HL-60 (cell line): ENCODE data around the gene RHOU.

Source experiments
- DNase-seq, 2 experiments: peaks; one replicate each; pipeline ENCODE4 v3.0.0-alpha.2; 2010 to 2020; ENCODE audit warnings: low read depth in 1 of 2, low spot score in 1 of 2
- H3K27ac ChIP-seq: fragments of 250-450 bp; sonication (Bioruptor Pico); replicated peaks from 2 replicates; pipeline ENCODE4 v1.5.1; 2020; ENCODE audit warnings: mild to moderate bottlenecking, moderate library complexity
- H3K27me3 ChIP-seq: fragments of 250-450 bp; sonication (Bioruptor Pico); 2 replicates; pipeline ENCODE4 v1.5.1; 2021; ENCODE audit warnings: mild to moderate bottlenecking, moderate library complexity; ENCODE audit not compliant: insufficient read depth, poor library complexity, severe bottlenecking
- H3K4me3 ChIP-seq: replicated peaks from 2 replicates; pipeline ENCODE4 v1.5.1; 2011; ENCODE audit warnings: mild to moderate bottlenecking, control low read depth, low read length; ENCODE audit not compliant: insufficient read depth
- GABPA ChIP-seq: IDR thresholded peaks from 2 replicates; pipeline ENCODE4 v1.6.1; 2012; ENCODE audit warnings: low read depth
- POLR2AphosphoS5 ChIP-seq: IDR thresholded peaks from 2 replicates; pipeline ENCODE4 v1.6.1; 2012; ENCODE audit warnings: low read depth
- SPI1 ChIP-seq: IDR thresholded peaks from 2 replicates; pipeline ENCODE4 v1.6.1; 2012; ENCODE audit warnings: low read depth, mild to moderate bottlenecking, borderline replicate concordance
- TF ChIP-seq, protein P1 (sequence below): IDR thresholded peaks from one replicate; pipeline ENCODE4 v1.5.1; 2011; ENCODE audit warnings: low read length, control low read depth, inconsistent platforms; ENCODE audit not compliant: insufficient read depth
- TF ChIP-seq, protein P2 (sequence below): IDR thresholded peaks from 2 replicates; pipeline ENCODE4 v1.6.1; 2012; ENCODE audit warnings: low read depth; ENCODE audit not compliant: insufficient replicate concordance

The RHOU gene

DNA sequence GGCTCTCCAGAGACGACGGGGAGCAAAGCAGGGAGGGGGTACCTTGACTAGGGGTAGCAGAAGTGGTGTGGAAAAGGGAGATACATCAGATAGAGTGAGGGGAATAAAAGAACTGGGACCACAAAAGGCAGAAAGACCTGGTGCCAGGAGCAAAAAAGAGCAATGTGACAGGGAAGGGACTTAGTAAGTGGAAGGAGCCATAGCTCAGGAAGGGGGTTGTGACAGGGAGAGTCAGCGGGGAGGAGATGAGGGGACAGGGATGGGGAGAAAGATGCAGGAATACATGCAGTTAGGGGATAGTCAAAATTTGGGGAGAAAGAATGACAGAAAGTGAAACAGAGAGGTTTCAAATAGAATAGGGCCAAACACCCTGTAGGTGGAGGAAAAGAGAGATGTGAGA is 20.5 kb downstream of the RHOU start:
- Histone ChIP-seq H3K27me3 (no peaks in the 10 kb centered on the region), H3K27ac (no peak overlapping the region), H3K4me3 (no peak overlapping the region)
- no peak for TF ChIP-seq SPI1
- TF ChIP-seq GABPA, result no peak
- TF ChIP-seq, protein P1, sequence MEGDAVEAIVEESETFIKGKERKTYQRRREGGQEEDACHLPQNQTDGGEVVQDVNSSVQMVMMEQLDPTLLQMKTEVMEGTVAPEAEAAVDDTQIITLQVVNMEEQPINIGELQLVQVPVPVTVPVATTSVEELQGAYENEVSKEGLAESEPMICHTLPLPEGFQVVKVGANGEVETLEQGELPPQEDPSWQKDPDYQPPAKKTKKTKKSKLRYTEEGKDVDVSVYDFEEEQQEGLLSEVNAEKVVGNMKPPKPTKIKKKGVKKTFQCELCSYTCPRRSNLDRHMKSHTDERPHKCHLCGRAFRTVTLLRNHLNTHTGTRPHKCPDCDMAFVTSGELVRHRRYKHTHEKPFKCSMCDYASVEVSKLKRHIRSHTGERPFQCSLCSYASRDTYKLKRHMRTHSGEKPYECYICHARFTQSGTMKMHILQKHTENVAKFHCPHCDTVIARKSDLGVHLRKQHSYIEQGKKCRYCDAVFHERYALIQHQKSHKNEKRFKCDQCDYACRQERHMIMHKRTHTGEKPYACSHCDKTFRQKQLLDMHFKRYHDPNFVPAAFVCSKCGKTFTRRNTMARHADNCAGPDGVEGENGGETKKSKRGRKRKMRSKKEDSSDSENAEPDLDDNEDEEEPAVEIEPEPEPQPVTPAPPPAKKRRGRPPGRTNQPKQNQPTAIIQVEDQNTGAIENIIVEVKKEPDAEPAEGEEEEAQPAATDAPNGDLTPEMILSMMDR, result no peak
- TF ChIP-seq, protein P2, sequence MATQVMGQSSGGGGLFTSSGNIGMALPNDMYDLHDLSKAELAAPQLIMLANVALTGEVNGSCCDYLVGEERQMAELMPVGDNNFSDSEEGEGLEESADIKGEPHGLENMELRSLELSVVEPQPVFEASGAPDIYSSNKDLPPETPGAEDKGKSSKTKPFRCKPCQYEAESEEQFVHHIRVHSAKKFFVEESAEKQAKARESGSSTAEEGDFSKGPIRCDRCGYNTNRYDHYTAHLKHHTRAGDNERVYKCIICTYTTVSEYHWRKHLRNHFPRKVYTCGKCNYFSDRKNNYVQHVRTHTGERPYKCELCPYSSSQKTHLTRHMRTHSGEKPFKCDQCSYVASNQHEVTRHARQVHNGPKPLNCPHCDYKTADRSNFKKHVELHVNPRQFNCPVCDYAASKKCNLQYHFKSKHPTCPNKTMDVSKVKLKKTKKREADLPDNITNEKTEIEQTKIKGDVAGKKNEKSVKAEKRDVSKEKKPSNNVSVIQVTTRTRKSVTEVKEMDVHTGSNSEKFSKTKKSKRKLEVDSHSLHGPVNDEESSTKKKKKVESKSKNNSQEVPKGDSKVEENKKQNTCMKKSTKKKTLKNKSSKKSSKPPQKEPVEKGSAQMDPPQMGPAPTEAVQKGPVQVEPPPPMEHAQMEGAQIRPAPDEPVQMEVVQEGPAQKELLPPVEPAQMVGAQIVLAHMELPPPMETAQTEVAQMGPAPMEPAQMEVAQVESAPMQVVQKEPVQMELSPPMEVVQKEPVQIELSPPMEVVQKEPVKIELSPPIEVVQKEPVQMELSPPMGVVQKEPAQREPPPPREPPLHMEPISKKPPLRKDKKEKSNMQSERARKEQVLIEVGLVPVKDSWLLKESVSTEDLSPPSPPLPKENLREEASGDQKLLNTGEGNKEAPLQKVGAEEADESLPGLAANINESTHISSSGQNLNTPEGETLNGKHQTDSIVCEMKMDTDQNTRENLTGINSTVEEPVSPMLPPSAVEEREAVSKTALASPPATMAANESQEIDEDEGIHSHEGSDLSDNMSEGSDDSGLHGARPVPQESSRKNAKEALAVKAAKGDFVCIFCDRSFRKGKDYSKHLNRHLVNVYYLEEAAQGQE, result no peak
- no peak for TF ChIP-seq POLR2AphosphoS5
- no peak for DNase-seq

DNA sequence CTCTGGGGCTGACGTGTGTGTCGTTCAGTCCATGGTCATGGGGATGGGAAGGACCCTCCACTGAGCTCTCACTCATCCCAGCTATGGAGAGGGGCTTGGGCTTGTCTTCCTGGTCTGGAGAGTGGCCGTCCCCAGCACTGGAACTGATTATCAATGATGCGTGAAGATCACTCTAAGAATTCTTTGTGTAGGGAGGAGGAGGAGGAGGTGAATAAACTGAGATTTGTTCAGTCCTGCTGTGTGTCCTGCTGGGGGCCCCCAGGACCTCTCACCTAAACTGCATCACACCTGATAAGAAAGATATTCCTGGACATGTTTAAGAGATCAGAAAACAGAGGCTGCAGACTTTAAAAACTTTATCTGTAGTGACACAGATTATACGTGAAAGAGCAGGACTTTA is 21.2 kb downstream of the RHOU start:
- TF ChIP-seq POLR2AphosphoS5, result no peak
- H3K4me3 ChIP-seq, result no peak overlapping the region
- no peaks in the 10 kb centered on the region for H3K27me3 ChIP-seq
- DNase-seq, result no peak
- no peak overlapping the region for H3K27ac ChIP-seq

DNA sequence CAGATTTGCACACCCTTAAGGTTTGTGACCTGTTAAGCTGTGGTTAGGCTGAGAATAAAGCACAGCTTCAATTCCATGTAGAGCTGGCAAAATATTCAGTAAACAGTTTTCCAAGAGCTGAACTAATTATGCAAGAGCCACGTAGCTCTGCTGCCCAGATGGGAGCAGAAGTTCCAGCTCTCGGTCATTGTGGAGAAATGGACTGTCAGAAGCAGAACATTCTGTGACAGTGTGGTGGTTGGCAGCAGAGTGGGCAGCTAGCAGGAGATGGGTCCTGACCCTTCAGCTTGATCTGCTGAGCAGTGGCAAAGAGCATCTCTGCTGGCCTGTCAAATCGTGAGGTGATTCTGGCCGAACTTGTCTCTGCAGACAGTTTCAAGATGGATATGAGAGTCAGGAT is 23.2 kb downstream of the RHOU start:
- no peaks in the 10 kb centered on the region for H3K27me3 ChIP-seq
- no peak overlapping the region for H3K27ac ChIP-seq
- no peak for DNase-seq
- TF ChIP-seq POLR2AphosphoS5, result no peak
- TF ChIP-seq, protein P2, result no peak
- TF ChIP-seq, protein P1, result no peak
- no peak for TF ChIP-seq GABPA
- TF ChIP-seq SPI1, result no peak
- H3K4me3 ChIP-seq, result no peak overlapping the region

DNA sequence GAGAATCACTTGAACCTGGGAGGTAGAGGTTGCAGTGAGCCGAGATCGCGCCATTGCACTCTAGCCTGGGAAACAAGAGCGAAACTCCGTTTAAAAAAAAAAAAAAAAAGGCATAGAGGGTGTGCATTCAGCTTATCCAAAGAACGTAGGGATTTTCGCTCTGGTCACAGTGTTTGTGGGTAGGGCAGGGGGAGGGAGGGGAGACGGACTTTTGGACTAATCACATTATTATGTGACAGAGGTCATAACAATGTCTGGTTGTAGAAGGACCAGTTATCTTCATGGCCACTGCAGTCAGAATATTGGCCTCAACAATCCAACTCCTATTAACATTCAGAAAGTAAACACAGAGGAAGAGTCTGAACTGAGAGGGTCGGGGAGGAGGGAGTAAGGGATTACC is 25.7 kb downstream of the RHOU start:
- no peak overlapping the region for H3K4me3 ChIP-seq
- no peak overlapping the region for H3K27ac ChIP-seq
- TF ChIP-seq SPI1 (no peak), POLR2AphosphoS5 (no peak), GABPA (no peak)
- TF ChIP-seq, protein P1, result no peak
- TF ChIP-seq, protein P2, result no peak
- DNase-seq, result no peak
- no peaks in the 10 kb centered on the region for H3K27me3 ChIP-seq
